ENCODE results near the gene FGF8.

GRCh38 chr10:101778781-101779543 is 3.0 kb upstream of the FGF8 start:
- TF ChIP-seq JUN (IDR thresholded peaks at IDR 0.05; ENCODE audit: borderline replicate concordance, low read depth, low read length) = no peak
- no peak for TF ChIP-seq JUN (CRISPR knock-in tag; IDR thresholded peaks at IDR 0.05; ENCODE audit: borderline replicate concordance)
- no peak for TF ChIP-seq CTCF (IDR thresholded peaks at IDR 0.05 in 2 of 3, conservative IDR thresholded peaks at IDR 0.05 in 1 of 3; ENCODE audit: insufficient read depth in 2 of 3, low read depth in 1 of 3, low read length in 3 of 3)
- no peak for TF ChIP-seq ZBTB17 (CRISPR knock-in tag; IDR thresholded peaks at IDR 0.05)
- no peak for TF ChIP-seq EP300 (IDR thresholded peaks at IDR 0.05; ENCODE audit: low read length)

Data from K562 (cell line).